ENCODE measurements around the gene CADM2. TPM values are rescaled to one million over a fixed set of nuclear protein-coding genes. Genes with fewer than 3 reads are reported as not detected.

Gene CADM2
- total and polyA plus RNA-seq, 2 donors (not counting 3 experiments of a cell fraction or from before 2014, with no cell fraction given): not detected

DNA sequence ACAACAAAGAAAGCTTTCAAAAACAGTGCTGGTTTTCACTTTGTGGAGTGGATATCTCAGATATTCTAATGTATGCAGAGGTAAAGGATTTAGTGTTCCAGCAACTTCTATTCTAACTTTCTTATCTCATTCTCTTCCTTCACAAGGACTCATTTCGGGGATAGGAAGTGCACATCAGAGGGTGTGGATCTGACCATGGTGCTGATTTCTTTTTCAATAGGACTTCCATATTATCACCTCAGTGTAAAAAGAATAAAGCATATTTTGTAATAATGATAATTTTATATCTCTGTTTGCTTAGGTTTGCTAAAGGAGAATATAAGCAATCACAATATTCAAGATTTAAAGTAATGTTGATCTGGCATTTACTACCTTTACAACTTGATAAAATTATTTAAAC, 12.5 kb upstream of the CADM2 start:
- no peak for FAIRE-seq
- dilution Hi-C loops (cut with MboI; ENCODE audit: extremely low pct_ligation_motif_present, low sequenced_read_pairs): no loop called here

GRCh38 chr3:84959470-84960271, 882 bp downstream of the CADM2 start:
- intact Hi-C loops (cut with micrococcal nuclease): no loop called here
- dilution Hi-C loops (cut with MboI; ENCODE audit: extremely low pct_ligation_motif_present, low sequenced_read_pairs): no loop called here
- POLR2A ChIA-PET: no interaction called here

More for the DNA sequence above, 12.5 kb upstream of the CADM2 start:
- Histone ChIP-seq H3K9ac (replicated peaks; ENCODE audit: extremely low read depth, insufficient read depth, low read length) (no peak overlapping the region), H3K27me3 (ENCODE audit: control insufficient read depth in 2 of 2, insufficient read depth in 2 of 2, low read length in 2 of 2) (no peaks in the 10 kb centered on the region), H3K4me1 (ENCODE audit: control insufficient read depth, extremely low read depth, insufficient read depth, low read length) (no peaks in the 10 kb centered on the region), H3K9me3 (replicated peaks; ENCODE audit: control insufficient read depth, insufficient read depth, low read length) (no peaks in the 10 kb centered on the region), H3K79me2 (ENCODE audit: control insufficient read depth, insufficient read depth, low read length) (no peaks in the 10 kb centered on the region), H3K27ac (ENCODE audit: insufficient read depth, low read depth, low read length) (no peak overlapping the region), H3K4me3 (replicated peaks in 1 of 3; ENCODE audit: insufficient read depth in 1 of 3, low read depth in 1 of 3, low read length in 3 of 3) (no peak overlapping the region), H3K36me3 (ENCODE audit: control insufficient read depth in 2 of 2, extremely low read depth in 1 of 2, insufficient read depth in 2 of 2, low read length in 2 of 2) (no peaks in the 10 kb centered on the region), H4K20me1 (replicated peaks; ENCODE audit: control insufficient read depth, extremely low read depth, insufficient read depth, low read length) (no peaks in the 10 kb centered on the region), H3K4me2 (ENCODE audit: insufficient read depth, low read length) (no peak overlapping the region), H2AFZ (ENCODE audit: low read depth, low read length) (no peak overlapping the region), H3K9me1 (replicated peaks; ENCODE audit: control insufficient read depth, extremely low read depth, insufficient read depth, low read length) (no peaks in the 10 kb centered on the region)
- TF ChIP-seq FOS (IDR thresholded peaks at IDR 0.05; ENCODE audit: borderline replicate concordance, insufficient read depth, low read length): no peak
- ChIA-PET CTCF (no interaction called here), POLR2A (no interaction called here)
- BruUV-seq (replicated peaks): no TSS peak
- DNase-seq (ENCODE audit: low read depth, low spot score): no peak
- intact Hi-C loops (cut with micrococcal nuclease): no loop called here

More at GRCh38 chr3:84959470-84960271, 882 bp downstream of the CADM2 start:
- Histone ChIP-seq H3K27ac (ENCODE audit: insufficient read depth, low read depth, low read length) (no peak overlapping the region), H2AFZ (ENCODE audit: low read depth, low read length) (peak overlapping the region; percentile 75), H3K27me3 (ENCODE audit: control insufficient read depth in 2 of 2, insufficient read depth in 2 of 2, low read length in 2 of 2) (peaks cover 6 to 18% of the 10 kb centered on the region in 2 experiments), H3K9me1 (replicated peaks; ENCODE audit: control insufficient read depth, extremely low read depth, insufficient read depth, low read length) (no peaks in the 10 kb centered on the region), H3K4me2 (ENCODE audit: insufficient read depth, low read length) (no peak overlapping the region), H3K4me1 (ENCODE audit: control insufficient read depth, extremely low read depth, insufficient read depth, low read length) (no peaks in the 10 kb centered on the region), H4K20me1 (replicated peaks; ENCODE audit: control insufficient read depth, extremely low read depth, insufficient read depth, low read length) (no peaks in the 10 kb centered on the region), H3K4me3 (replicated peaks in 1 of 3; ENCODE audit: insufficient read depth in 1 of 3, low read depth in 1 of 3, low read length in 3 of 3) (no peak overlapping the region), H3K9me3 (replicated peaks; ENCODE audit: control insufficient read depth, insufficient read depth, low read length) (no peaks in the 10 kb centered on the region), H3K79me2 (ENCODE audit: control insufficient read depth, insufficient read depth, low read length) (no peaks in the 10 kb centered on the region), H3K36me3 (ENCODE audit: control insufficient read depth in 2 of 2, extremely low read depth in 1 of 2, insufficient read depth in 2 of 2, low read length in 2 of 2) (no peaks in the 10 kb centered on the region), H3K9ac (replicated peaks; ENCODE audit: extremely low read depth, insufficient read depth, low read length) (no peak overlapping the region)
- BruUV-seq (replicated peaks): no TSS peak
- DNase-seq (ENCODE audit: low read depth, low spot score) (no peak), FAIRE-seq (no peak)
- TF ChIP-seq MAX (IDR thresholded peaks at IDR 0.05; ENCODE audit: insufficient read depth, insufficient read length) (no peak), FOS (IDR thresholded peaks at IDR 0.05; ENCODE audit: borderline replicate concordance, insufficient read depth, low read length) (no peak), POLR2AphosphoS5 (IDR thresholded peaks at IDR 0.05; ENCODE audit: insufficient read depth, low read depth, low read length) (no peak)
- CTCF ChIA-PET: no interaction called here
